Prostate gland (tissue), 2 donors: Measurements from ENCODE around the gene SRRM2.

Experiments
- POLR2A ChIP-seq: fragments of 450-650 bp; IDR thresholded peaks from one replicate; pipeline ENCODE4 v1.6.1; 2016; ENCODE audit warnings: antibody characterized with exemption, mild to moderate bottlenecking
- POLR2AphosphoS5 ChIP-seq: sonication (generic); formaldehyde crosslinking; IDR thresholded peaks from one replicate; pipeline ENCODE4 v1.6.1; 2017; ENCODE audit warnings: antibody characterized with exemption
- TF ChIP-seq, protein P1 (sequence below), 4 experiments: fragments of 200-600 bp in 2 of 4; fragments of 450-650 bp in 2 of 4; sonication (generic) in 2 of 4; IDR thresholded peaks; 1 replicate in 3 of 4; 2 replicates in 1 of 4; pipeline ENCODE4 v1.5.1; 2016 to 2019; ENCODE audit warnings: antibody characterized with exemption in 4 of 4, mild to moderate bottlenecking in 2 of 4, moderate library complexity in 2 of 4

DNA sequence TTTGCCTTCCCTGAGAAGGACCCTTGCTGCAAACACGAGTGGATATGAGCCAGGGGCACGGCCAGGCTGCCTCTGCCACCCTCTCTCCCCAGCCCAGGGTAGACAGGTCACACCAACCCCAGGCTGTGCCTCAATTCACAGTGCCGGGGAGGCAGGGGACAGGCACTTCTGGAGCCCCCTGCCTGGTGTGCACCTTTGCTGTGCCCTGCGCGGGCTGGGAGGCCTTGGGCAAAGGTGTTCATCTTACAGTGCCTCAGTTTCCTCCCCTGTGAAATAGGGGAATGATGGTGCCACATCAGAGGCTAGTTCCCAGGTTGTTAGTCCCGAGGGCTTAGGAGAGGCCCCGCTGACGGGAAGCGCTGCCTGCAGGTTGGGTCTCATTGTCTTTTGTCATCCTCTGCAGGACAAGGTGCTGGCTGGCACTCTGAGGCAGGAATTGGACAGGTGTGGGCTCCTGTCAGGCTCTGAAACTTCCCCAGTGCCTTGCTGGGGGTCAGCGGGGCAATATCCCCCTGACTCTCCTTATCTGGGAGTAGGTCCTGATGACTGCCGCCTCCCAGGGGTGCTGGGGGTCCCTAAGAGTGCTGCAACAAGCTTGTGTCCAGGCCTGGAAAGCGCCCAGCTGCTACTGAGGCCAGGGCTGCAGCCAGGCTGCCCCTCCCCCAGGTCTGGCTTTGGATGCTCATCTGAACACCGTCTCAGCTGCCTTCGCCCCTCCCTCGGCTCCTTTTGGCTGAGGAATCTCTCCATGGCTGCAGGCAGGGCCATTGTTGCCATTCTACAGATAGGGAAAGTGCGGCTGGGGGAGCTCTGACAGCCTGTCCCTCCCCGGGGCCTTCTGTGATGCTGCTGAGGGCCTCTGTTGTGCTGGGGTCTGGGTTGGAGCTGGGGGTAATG, 67.7 kb downstream of the SRRM2 start:
- TF ChIP-seq, protein P1, sequence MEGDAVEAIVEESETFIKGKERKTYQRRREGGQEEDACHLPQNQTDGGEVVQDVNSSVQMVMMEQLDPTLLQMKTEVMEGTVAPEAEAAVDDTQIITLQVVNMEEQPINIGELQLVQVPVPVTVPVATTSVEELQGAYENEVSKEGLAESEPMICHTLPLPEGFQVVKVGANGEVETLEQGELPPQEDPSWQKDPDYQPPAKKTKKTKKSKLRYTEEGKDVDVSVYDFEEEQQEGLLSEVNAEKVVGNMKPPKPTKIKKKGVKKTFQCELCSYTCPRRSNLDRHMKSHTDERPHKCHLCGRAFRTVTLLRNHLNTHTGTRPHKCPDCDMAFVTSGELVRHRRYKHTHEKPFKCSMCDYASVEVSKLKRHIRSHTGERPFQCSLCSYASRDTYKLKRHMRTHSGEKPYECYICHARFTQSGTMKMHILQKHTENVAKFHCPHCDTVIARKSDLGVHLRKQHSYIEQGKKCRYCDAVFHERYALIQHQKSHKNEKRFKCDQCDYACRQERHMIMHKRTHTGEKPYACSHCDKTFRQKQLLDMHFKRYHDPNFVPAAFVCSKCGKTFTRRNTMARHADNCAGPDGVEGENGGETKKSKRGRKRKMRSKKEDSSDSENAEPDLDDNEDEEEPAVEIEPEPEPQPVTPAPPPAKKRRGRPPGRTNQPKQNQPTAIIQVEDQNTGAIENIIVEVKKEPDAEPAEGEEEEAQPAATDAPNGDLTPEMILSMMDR (IDR thresholded peaks at IDR 0.05), result no peak
- TF ChIP-seq POLR2AphosphoS5 (no peak), POLR2A (no peak)
